NCI-H2081 treated with DMSO at 0.1 percent for 48 hours (cell line): Measurements from ENCODE around the gene LDLRAD3.
A peak's percentile ranks its signal among the peaks of the same experiment; 100 is the strongest.
"Not testable (repeated sequence)": the region's sequence is repeated elsewhere in the genome, so short reads cannot be mapped to it uniquely, and the experiment has no call there.

Experiments
- DNase-seq: peaks from one replicate; lab custom pipeline; 2025; lab: John Stamatoyannopoulos, UW

LDLRAD3 gene

GRCh38 chr11:35943713-35944502, at the start of gene LDLRAD3:
LDLRAD3 (plus strand) TSS chr11:35944062; CDS start chr11:35944099, 37 bp downstream.
- no peak for DNase-seq

DNA sequence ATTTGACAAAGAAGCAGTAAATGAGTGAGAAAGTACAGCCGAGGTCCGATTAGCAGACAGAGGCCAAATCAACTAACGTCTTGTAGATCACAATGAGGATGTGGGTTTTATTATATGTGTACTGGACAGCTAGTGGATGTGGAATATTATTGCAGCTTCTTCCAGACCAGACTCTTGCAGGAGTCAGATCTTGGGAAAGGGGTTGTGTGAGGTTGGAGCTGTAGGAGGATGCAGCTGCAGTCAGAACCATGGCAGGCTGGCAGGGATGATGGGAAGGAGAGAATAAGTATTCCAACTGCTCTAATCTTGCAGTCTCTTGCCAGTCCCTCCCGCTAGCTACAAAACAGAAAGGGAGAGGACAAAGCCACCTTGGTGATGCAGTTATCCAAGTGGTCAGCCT, 46.8 kb upstream of the LDLRAD3 start:
- DNase-seq: no peak

DNA sequence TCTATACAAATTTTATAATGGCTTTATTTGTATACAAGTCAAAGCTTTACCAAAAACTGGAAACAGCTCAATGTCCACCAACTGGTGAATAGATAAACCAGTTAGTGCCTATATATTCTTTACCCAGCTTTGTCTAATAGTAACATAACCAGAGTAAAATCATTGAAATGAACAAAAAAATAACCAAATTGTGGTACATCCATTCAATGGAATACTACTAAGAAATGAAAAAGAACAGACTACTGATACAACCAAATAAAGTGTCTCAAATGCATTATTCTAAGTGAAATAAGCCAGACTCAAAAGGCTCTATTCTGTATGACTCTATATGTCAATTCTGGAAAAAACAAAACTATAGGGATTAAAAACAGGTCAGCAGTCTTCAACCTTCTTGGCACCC, 40.9 kb upstream of the LDLRAD3 start:
- DNase-seq: no peak

GRCh38 chr11:35905646-35906276, 38.1 kb upstream of the LDLRAD3 start:
- no peak for DNase-seq

DNA sequence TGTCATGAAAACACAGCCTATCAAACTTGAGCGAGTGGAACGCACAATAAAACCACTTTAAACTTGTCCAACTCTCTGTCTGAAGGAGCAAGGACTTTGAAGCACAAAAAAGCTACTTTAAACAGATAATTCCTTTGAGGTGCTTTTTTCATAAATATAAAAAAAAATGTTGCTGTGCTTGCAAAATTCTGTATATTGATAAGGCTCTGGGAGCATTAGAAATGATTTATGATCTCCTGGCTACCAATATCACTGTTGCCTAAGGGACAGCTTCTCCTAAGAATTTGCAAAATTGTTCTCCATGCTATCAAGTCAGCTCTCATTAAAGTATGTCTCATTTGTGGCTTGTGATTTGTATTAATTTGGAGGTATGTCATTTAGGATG, 37.6 kb upstream of the LDLRAD3 start:
- no peak for DNase-seq

DNA sequence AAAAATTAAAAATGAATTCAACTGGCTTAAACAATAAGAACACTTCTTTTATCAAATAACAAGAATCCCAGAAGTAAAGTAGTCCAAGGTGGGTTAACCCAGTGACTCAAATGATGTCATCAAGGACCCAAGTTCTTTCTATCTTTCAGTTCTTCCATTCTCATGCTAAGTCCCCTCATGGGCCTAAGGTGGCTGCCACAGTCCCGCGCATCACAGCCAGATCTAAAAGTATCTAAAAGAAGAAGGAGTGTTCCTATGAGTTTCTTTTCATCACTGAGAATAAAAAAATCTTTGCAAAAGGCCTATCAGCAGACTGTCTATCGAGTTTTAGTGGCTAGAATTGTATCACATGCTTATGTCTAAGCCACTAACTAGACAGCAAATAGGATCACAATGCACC, 37.2 kb upstream of the LDLRAD3 start:
- DNase-seq: no peak

- no peak for DNase-seq
Observed at GRCh38 chr11:35907648-35908431, 36.0 kb upstream of the LDLRAD3 start.

DNA sequence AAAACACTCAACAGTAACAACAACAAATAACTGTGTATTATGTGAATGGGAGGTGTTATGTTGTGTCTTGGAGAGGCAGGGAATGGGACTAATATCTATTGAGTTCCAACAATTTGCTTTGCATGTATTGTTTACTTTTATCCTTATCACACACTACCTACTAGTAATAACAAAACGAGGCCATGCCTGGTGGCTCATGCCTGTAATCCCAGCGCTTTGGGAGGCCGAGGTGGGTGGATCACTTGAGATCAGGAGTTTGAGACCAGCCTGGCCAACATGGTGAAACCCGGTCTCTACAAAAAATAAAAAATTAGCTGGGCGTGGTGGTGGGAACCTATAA, 35.5 kb upstream of the LDLRAD3 start:
- not testable (repeated sequence) for DNase-seq

GRCh38 chr11:35909511-35910265, 34.2 kb upstream of the LDLRAD3 start:
- DNase-seq: no peak

DNA sequence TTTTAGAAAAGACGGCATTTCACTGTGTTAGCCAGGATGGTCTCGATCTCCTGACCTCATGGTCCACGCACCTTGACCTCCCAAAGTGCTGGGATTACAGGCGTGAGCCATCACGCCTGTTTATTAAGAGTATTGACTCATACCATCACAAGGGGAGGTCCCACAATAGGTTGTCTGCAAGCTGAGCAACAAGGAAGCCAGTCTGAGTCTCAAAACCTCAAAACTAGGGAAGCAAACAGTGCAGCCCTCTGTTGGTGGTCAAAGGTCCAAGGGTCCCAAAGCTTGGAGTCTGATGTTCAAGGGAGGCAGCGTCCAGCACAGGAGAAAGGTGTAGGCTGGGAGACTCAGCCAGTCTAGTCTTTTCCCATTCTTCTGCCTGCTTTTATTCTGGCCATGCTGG, 32.8 kb upstream of the LDLRAD3 start:
- DNase-seq: no peak

DNA sequence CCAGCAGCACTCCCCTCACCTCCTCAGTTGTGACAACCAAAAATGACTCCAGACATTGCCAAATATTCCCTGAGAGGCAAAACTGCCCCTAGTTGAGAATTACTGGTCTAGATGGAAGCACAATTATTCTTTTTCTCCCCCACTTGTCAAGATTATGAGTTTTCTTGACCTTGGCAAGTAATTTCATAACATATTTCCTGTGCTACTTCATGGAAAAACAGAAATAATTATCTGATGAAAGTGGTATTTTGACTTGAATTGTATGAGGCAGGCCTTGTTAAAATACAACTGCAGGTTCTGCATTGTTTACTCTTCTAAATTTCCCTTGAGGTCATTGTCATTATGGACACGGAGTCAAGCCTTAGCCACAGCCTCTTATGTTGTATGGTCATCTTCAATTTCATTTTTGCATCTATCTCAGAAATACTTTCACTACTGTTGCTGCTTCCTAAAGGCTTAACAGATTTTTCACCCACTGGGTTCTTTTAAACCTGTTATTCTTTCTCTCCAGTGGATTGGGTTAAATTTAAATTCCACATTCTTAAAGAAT, 32.2 kb upstream of the LDLRAD3 start:
- DNase-seq: no peak

- not testable (repeated sequence) for DNase-seq
Observed at GRCh38 chr11:35912436-35912835, 31.4 kb upstream of the LDLRAD3 start.

DNA sequence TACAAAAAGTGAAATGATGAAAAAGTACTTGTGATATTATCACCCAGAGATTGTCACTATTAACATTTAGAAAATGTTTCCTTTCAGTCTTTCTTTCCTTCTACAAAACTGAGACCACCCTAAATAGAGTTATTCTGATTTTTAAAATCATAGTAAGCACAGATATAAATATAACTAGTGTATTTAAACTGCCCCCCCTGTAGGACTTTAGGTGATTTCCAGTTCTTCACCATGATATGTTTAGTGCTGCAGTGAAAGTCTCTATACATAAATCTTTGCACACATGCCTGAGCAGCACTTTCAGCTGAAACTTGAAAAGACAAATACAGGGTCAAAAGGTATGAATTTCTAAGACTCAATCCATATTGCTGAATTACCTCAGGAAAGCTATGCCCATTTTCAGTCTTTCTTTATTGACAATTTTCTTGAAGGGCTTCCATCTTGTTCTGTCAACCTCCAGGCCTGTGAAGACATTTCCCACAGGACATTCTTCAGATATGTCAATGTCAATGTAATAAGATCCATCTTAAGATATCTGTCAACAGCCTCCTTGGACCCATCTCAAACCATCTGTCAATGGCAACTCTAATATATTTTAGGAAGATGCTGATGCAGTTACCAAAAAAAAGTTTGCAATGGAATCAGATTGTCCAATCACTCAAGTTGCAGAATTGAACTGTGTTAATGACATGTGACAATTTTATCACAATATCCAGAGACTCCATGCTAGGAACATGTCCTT, 30.8 kb upstream of the LDLRAD3 start:
- no peak for DNase-seq

DNA sequence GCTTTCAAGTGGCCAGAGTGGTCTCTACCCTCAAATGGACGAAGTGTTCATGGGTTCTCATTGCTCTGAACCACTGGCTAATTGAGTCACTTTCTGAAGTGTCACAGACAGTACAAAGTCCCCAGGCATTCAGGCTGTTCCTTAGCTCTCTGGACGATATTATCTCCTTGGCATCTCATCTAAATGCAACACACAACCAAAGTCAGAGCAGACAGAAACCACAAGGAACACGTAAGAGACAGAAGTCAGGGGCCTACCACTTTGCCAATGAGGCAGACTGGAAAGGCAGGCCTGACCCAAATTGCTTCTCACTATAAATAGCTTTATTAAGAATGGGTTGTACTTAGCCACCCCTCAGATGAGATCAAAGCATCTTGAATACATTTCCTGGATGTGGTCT, 29.0 kb upstream of the LDLRAD3 start:
- no peak for DNase-seq

DNA sequence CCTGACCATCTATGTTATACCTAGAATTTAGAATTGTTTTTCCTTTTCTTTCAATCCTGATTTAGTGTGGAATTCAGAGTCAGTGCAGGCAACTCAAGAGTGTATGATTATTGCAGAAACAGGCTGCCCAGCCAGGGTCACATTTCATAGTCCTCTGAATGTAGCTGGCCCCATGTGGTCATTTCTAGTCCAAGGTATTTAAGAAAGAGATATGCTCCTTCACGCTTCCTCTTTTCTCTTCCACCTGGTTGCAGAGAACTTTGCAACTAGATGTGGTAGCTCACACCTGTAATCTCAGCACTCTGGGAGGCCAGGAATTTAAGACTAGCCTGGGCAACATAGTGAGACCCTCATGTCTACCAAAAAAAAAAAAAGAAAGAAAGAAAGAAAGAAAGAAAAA, 27.6 kb upstream of the LDLRAD3 start:
- DNase-seq: no peak

DNA sequence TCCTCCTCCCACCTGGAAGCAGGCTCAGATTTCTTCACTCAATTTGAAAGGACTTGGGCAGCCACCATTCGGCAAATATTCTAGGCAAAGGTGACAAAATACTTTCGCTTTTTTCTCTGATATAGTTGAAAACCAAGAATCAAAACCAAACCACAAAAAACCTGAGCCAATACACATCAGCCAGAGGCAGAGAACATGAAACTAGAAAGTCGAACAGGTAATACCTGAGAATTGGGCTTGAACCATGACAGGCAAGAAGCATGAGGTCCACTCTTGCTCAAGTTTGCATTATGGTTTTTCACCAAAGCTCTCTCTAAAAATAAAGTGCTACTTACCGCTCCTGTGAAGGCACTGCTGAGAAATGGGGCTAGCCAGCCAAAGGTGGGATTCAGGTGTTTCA, 26.2 kb upstream of the LDLRAD3 start:
- no peak for DNase-seq

- DNase-seq: no peak
Observed at GRCh38 chr11:35918716-35919115, 25.1 kb upstream of the LDLRAD3 start.

- peak; percentile 4 for DNase-seq
Observed at GRCh38 chr11:35919244-35919643, 24.6 kb upstream of the LDLRAD3 start.

GRCh38 chr11:35923452-35923851, 20.4 kb upstream of the LDLRAD3 start:
- DNase-seq: no peak

- no peak for DNase-seq
Observed at GRCh38 chr11:35924811-35925210, 19.1 kb upstream of the LDLRAD3 start.

DNA sequence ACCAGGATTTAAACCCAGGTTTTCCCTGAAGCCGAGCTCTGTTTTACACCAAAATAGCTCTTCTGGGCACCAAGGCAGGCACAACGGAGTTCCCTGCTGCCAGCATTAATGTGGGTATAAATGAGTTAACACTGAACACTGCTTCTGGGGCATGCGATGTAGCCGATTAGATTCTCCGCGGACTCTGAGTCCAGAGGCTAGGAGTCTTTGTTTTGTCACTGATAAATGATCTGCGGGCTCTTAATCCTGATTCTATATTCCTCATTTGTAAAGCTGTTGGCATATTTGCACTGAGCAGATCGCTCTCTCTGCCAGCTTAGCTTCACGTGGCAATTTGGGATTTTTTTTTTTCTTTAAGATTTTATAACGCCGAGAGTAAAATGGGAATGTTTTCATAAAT, 16.8 kb upstream of the LDLRAD3 start:
- no peak for DNase-seq
